NCI-H128 (cell line): Measurements from ENCODE around the gene PLA2G4B.

ENCODE experiments used
- DNase-seq: peaks from one replicate; lab custom pipeline; 2025; ENCODE audit not compliant: unreplicated experiment; lab: John Stamatoyannopoulos, UW

Gene PLA2G4B, protein sequence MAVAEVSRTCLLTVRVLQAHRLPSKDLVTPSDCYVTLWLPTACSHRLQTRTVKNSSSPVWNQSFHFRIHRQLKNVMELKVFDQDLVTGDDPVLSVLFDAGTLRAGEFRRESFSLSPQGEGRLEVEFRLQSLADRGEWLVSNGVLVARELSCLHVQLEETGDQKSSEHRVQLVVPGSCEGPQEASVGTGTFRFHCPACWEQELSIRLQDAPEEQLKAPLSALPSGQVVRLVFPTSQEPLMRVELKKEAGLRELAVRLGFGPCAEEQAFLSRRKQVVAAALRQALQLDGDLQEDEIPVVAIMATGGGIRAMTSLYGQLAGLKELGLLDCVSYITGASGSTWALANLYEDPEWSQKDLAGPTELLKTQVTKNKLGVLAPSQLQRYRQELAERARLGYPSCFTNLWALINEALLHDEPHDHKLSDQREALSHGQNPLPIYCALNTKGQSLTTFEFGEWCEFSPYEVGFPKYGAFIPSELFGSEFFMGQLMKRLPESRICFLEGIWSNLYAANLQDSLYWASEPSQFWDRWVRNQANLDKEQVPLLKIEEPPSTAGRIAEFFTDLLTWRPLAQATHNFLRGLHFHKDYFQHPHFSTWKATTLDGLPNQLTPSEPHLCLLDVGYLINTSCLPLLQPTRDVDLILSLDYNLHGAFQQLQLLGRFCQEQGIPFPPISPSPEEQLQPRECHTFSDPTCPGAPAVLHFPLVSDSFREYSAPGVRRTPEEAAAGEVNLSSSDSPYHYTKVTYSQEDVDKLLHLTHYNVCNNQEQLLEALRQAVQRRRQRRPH

DNA sequence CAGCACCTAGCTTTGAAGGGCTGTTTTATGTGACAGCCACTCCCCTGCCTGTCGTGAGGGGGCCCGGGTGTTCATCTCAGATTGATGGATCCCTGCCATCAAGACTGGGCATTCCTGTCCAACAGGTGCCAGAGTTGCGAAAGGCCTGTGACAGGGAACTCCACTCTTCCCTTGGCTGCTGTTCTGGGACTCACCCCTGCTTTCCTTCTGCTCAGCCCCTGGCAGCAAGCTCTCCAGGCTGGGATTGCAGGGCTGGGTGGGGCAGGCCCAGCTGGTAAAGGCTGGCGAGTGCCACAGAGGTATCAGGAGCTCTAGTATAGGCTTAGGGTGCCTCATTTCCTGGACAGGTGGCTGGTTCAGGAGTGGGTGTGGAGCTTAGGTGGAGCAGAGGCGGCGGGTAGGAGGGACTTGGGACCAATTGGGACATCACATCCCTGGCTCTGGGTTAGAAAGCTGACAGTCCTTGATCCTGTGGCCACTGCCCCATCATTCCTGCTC lies at the start of gene PLA2G4B:
PLA2G4B (plus strand) TSS at position 448 of the 498 bp plus-strand sequence. CDS start 67 bp downstream, outside the sequence.
- no peak for DNase-seq

DNA sequence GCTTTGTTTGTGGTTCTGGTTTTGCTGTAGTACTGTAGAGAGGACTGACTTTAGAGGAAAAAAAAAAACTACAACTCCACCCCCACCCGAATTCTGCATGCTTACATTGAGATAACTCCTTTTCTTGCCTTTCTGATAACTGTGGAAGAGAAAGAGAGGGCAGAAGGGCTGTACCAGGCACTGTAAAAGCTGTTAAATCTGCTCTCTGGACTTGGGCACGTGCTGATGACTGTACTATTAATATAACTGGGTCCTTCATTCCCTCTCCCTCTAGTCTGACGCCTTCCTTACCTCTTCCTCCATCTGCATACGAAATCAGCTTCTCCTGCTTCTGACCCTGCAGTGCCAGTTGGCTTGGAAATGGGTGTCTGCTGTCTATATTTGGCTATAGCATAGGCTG lies 49.4 kb upstream of the PLA2G4B start:
- DNase-seq, result no peak

DNA sequence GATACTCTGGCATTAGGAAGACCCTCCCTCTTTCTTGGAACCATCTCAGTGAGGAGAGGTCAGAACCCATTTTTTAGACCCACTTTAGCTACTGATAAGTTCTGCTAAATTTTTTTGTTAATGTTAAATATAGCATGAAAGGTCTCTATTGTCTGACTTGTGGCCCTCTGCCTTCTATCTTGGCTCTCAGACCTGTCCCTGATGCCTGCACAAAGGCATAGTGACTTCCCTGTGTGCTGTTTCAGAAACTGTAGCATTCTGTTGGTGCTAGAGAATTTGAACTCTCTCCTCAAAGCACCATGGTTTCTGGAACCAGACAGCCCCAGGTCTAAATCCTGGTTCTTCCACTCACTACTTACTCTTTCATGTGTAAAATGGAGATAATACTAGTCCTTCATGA lies 49.0 kb upstream of the PLA2G4B start:
- DNase-seq, result no peak

DNA sequence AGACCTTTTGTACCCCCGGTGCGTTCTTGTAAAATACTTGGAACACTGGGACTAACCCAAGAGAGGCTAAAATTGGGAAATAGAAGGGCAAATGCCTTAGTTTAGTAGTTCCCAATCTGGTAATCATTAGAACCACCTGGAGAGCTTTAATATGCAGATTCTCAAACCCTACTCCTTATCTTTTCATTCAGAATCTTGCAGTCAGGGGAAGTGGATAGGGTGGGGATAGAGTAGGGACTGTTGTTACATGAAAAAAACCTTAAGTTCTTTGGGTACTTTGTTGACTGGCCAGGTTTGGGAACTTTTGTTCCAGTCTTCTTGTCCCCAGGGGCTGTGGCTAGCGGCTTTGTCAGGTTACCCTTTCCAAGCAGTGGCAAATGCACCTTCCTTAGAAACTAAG lies 48.5 kb upstream of the PLA2G4B start:
- DNase-seq, result no peak

DNA sequence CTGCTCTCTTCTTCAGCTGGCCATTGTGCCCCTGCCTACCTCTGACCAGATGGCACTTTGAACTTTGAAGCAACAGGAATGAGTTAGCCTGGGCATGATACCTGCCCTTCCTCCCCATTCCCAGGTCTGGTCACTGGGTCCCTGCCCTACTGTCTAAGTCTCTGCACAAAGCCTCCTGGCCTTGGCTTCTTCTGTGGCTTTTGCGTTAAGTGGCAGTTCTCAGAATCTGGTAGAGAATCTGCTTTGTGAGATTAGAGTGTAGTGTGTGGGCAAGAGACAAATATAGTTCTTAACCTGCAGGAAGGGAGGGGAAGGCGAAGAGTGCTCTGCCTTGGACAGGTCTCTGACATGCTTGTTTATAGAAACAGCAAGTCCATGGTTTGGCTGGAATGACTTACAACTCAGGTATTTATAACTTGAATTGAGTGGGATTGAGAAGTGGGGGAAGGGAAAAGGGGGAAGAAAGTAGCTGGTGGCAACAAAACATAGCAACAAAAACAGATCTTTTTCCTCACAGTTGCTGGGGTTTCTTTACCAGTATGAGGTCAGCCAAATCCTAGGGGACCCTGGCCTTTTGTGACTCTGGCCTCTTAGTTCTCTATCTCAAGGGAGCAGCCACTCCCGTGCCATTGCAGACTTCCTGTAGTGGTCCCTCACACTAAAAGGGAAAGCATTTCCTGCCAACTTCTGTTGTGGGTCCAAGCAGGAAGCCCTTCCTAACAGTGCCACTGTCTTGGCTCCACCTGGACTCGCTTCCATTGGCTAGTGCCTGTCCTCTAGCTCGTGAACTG lies 47.7 kb upstream of the PLA2G4B start:
- DNase-seq, result no peak

DNA sequence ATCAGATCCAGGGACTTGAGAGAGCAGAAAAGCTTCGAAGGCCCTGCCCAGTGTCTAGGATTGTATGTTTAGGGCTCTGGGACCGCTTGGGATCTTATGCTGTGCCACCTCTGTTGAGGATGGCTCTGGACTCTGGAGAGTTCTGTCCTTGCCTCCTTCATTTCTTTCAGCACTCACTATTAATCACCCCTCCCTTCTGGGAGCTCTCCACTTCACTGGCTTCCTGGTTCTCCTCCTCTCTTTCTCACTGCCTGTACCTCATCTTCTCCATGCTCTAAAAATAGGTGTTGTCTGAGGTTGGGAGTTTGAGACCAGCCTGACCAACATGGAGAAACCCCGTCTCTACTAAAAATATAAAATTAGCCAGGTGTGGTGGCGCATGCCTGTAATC lies 47.1 kb upstream of the PLA2G4B start:
- no peak for DNase-seq

DNA sequence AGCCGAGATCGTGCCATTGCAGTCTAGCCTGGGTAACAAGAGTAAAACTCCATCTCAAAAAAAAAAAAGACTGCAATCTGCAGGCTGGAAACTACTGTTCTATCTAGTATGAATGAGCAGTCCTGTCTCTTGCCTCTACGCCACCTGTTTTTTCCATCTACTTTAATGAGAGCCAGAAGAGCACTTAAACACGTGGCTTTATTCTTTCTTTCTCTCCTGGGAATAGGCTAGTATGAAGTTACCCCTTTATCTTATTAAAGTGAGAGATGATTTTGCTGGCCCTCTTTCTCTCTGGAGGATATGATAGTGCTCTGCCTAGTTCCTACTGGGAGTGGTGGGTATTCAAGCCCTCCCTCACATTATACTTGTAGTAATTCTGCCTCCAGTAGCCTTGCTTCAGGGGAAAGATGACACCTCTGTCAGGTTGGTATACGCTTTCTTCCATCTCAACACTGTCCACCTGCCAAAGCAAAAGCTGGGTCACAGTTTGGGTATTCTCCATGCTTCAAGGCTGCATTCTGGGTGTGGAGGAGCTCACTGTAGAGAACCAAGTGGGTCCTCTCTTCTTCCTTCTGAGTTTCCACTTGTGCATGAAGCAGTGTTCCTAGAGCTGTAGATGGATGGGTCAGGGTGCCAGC lies 46.5 kb upstream of the PLA2G4B start:
- DNase-seq, result peak; percentile 57

DNA sequence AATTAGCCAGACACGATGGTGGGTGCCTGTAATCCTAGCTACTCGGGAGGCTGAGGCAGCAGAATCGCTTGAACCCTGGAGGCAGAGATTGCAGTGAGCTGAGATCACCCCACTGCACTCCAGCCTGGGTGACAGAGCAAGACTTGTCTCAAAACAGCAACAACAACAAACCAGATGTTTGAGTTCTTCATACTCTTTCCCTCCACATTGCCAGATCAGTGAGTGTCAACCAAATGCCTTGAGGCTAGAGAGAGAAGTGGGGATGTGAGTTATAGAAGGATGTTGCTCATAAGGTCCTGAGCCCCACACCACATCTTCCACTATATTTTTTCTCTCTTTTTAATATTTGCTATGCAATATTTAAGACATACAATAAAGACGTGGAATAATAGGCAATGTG lies 44.6 kb upstream of the PLA2G4B start:
- DNase-seq, result no peak

DNA sequence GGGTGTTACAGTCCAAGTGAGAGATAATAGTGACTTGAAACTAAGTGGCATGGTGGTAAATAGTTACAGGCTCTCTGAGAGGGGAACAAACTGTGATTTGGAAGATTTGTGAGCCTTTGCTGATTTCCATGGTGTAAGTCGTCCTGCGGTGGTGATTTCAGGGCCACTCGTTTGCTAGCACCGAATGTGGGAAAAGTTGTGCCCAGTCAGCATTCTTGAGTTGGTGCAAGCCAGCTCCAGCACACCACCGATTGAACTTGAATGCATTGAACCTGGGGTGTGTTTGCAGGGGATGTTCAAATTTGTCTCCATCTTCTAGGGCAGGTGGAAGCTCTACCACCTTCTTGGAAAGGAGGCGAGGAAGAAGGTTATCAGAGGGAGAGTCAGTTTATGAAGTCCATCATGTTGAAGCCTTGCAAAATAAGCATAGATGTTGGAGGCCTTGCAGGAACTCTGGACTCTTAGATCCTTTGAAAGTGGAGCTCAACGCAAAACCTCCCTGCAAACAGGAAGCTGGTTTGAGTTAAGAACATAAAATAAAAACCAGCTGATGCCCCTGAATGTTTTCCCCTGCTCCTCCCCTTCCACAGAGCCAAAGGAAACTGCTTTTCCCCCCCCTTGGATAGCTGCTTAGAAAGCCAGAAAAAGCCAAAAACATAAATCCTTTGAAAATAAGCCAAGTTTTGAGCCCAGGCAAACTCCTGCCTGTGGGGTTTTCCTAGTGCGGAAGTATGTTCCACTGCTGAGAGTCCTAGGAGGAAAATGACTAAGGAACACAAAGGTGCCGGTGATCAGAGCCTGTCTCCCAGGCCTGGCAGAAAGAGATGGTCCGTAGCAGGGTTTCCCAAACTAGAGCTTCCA lies 42.4 kb upstream of the PLA2G4B start:
- DNase-seq, result no peak

DNA sequence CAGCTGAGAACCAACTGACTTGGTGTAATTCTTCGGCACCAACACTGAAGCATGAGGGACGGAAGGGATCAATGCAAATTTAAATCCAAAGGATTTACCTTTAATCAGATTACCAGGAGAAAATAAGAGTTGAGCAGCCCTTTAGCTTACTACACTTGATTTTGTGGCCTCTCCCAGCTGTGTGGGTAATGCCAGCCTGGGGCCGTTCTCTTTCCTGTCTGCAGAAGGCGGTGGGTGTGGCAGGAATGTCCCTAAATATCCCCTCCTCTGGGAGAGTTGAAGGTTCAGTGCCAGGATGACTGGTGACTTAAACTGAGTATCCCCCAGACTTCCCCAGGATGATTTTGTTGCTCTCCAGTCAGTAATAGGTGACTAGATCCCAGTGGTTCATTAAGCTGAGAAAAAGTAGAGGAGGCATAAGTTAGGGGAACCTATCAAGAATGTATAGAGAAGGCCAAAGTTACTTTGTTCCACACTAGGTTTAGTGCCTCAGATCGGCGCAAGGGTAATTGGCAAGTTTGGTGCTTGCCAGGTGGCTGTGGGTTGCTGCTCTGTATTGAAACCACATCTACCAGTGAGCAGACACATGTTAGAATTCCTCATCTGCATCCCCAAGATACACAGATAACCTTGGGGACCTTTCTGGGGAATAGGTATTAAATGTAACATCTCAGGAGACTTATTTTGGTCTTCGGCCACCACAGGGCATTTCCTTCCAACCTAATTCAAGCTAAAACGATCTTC lies 41.3 kb upstream of the PLA2G4B start:
- DNase-seq, result no peak

DNA sequence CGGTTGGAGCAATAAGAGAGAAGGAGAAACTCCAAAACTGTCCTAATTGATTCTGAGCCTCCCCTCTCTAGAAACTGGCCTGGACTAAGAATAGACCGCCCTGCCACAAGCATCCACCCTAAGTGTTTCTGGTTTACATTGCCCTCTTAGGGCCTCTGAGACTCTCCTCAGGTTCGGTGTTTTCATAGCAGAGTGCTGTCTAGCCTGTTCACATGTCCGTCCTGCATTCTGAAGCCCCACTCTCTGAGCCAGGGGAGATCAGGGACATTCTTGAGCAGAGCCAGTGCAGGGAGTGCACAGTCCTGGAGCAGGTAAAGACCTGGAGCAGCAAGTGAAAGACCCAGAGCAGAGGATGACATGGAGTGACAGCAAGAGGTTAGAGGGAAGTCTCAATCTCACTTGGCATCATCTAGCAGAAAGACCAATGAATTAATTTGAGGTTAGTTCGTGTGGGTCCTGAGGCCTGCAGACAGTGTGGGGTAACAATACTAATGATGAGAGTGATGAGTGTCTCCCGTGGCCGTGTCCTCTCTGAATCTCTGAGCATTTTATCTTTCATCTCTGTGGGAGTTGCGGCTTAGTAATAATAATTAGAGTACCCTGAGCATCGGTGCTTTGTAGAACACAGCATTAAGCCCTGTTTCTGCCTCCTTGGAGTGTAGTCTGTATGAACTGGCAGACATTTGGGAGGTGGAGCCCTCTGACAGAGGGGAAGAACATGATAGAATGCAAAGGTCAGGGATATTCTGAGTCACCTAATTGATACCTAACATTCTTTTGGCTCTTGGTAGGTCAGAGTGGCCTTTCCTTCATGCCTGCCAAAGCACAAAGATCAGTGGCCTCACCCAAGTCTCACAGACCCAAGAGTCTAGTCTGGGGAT lies 39.8 kb upstream of the PLA2G4B start:
- no peak for DNase-seq

DNA sequence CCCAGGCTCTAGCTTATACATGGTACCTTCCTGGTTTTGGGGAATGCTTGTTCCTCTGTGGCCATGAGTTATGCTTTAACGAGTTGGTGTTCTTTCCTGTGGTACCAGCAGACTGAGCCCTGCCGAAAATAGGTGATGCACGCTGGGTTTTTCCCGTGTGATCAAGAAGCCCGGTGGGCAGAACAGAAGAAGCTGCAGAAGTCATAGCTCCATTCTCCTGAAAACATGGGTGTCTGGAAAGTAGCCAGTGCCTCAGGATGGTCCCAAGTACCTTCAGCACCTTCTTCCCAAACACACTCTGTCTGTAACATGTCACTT lies 39.2 kb upstream of the PLA2G4B start:
- DNase-seq, result no peak

DNA sequence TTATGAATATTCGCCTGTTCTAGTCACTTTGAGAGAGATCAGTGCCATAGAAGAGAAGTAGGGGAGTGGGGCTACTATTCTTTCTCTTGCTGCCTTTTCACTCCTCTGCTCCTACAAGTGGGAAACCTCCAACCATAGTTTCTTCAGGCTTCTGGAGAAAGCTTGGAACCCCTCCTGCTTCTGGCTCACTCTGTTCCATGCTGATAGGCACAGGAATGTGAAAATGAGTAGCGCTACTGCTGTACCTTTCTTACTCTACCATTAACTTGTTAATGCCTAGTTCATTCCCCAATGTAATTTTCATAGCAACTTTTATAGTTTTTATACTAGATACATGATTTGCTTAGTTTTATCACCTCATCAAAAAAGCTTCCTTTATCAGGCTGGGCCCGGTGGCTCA lies 37.5 kb upstream of the PLA2G4B start:
- DNase-seq, result no peak

DNA sequence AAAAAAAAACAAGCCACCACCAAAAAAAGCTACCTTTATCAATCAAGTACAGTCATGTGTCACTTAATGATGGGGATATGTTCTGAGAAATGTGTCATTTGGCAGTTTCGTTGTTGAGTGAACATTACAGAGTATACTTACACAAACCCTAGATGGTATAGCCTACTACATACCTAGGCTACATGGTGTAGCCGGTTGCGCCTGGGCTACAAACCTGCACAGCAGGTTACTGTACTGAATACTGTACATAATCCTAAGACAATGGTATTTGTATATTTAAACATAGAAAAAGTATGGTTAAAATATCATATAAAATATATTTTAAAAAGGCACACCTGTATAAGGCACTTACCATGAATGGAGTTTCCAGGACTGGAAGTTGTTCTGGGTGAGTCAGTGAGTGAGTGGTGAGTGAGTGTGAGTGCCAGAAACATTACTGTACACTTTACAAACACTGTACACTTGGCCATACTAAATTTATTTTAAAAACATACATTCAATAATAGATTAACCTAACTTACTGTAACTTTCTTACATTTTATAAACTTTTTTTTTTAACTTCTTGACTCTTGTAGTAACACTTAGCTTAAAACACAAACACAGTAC lies 36.7 kb upstream of the PLA2G4B start:
- no peak for DNase-seq

DNA sequence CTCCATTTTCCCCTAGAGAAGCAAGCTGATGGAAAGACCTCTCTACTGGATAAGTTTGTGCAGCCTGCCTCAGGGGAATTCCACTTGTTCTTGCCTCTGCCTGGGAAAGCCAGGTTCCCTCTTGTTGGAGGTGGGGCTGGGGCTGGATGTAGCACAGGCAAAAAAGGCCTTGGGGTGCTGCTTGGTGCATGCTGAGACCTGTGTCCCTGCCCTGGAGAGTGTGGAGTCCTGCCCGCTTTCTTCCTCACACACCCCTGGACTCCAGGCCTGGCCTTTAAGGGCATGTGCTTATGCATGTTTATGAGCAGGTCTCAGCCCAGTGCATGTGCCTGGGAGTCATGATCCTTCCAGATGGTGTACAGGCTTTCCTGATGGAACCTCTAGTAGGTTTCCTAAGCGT lies 34.3 kb upstream of the PLA2G4B start:
- no peak for DNase-seq

DNA sequence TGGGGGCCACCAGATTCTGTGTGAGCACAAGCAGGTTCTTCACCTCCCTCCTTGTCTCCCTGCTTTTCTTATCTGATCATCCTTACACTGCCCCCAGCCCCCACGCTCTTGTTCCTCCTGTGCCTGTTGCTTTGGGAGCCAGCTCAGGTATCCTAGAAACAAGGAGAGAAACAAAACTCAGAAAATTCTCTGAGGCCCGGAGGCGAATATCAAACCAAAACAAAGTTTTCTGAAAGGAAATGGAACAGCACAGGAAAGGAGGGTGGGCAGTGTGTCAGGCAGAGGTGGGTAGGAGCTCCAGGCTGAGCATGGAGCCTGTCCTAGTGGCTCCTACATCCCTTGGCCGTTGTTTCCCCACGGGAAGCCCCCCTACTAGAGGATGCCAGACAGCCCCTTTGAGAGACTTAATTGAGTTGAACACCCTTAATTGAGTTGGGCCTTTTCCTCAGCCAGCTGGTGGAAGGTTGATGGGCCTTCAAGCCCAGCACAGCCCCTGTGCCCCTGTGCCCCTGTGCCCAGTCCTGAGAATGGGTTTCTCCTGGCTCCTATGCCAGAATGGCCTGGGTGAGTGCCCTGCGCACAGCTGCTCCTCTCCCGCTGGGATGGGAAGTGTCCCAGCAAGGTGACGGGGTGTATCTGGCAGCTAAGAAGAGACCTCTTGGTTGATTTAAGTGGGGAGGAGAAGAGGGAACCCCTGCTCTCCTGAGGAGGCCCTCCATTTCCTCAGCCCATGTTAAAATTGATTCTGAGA lies 33.6 kb upstream of the PLA2G4B start:
- DNase-seq, result no peak

DNA sequence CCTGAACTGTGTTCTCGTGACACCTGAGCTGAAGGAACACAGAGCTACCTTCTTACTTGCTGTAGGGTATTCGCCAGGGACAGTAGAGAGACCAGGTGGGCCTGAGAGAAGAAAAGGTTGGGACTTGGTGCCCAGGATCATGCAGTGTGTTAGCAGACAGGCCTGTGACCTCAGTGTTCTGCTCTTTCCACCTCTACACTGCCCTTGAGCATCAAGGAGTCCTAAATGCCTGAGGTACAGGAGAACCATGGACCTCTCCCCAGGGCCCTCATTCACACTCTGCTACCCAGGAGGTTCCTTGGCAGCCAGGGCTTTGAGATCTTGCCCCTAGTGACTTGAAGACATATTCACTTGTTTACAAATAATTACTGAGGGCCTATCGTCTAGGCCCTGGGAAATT lies 32.9 kb upstream of the PLA2G4B start:
- DNase-seq, result no peak
